Measurements from ENCODE around the gene ATP5F1D. TPM values are rescaled to one million over a fixed set of nuclear protein-coding genes. Genes with fewer than 3 reads are reported as not detected.

Gene ATP5F1D
- total and polyA plus RNA-seq, 9 donors: 1.3 to 218 (median 138) TPM

GRCh38 chr19:1267477-1268225, 26.1 kb downstream of the ATP5F1D start:
- DNase-seq: peak in 4 of 5 donors; percentile 67 to 71 (median 68)
- intact Hi-C loops (cut with DNase I): loop anchor here in 2 of 4 donors (1.0 to 2.0 kb wide), 2 partner anchors 23 kb away; no protein-coding TSS in a partner anchor
- 27 to 44% (median 30%) methylated on average over 32 to 35 of the region's 35 CpGs for WGBS, 3 donors
- H3K36me3 ChIP-seq: no peaks in the 10 kb centered on the region
- H3K27ac ChIP-seq: peak overlapping the region in 1 of 2 donors; percentile 38
- H3K4me3 ChIP-seq: peak overlapping the region; percentile 49
- no peaks in the 10 kb centered on the region for H3K9me3 ChIP-seq
- peaks cover 33% of the 10 kb centered on the region for H3K4me1 ChIP-seq (ENCODE audit: insufficient read depth)
- H3K27me3 ChIP-seq: no peaks in the 10 kb centered on the region
- TF ChIP-seq, protein P1, sequence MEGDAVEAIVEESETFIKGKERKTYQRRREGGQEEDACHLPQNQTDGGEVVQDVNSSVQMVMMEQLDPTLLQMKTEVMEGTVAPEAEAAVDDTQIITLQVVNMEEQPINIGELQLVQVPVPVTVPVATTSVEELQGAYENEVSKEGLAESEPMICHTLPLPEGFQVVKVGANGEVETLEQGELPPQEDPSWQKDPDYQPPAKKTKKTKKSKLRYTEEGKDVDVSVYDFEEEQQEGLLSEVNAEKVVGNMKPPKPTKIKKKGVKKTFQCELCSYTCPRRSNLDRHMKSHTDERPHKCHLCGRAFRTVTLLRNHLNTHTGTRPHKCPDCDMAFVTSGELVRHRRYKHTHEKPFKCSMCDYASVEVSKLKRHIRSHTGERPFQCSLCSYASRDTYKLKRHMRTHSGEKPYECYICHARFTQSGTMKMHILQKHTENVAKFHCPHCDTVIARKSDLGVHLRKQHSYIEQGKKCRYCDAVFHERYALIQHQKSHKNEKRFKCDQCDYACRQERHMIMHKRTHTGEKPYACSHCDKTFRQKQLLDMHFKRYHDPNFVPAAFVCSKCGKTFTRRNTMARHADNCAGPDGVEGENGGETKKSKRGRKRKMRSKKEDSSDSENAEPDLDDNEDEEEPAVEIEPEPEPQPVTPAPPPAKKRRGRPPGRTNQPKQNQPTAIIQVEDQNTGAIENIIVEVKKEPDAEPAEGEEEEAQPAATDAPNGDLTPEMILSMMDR (IDR thresholded peaks at IDR 0.05): no peak
- no peak for TF ChIP-seq POLR2A (IDR thresholded peaks at IDR 0.05)
- no peak for TF ChIP-seq EP300 (IDR thresholded peaks at IDR 0.05)

DNA sequence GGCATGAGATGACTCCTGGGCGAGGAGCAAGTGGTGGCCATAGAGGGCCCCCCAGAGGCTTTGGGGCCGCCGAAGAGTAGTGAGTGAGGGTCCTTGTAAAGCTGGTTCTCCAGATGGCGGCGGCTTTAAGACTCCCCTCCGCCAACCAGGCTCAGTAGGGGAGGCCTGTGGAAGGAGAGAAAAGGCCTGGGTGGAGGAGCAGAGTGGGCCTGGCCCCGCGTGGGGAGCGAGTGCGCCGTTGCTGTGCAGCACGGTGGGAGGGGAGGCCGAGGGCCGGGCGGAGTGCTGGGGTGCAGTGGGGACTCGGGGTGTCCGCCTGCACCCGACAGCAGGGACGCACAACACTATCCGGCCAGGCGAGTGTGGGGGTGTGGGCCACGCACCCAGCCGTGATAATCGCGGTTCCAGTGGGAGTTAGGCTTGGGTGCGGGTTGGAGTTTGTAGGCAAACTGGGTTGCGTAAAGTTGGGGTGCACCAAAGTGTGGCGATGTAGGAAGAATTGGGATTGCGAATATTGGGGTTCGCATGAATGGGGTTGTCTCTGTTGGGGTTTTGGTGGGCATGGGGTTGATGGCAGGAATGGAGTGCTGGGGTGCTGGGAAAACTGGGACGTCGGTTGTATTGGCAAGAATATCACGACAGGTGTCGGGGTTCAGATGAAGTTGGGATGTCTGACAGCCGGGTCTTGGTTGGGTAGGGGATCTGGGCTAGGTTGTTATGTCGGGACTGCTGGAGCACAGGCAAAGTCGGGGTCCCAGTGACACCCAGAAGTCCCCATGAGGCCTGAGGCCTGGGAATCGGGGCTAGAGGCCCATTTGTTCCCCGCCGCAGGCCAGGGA, 26.9 kb downstream of the ATP5F1D start:
- WGBS, 3 donors: 50 to 51% (median 50%) methylated on average over 40 of the region's 40 CpGs
- H3K4me3 ChIP-seq: peak overlapping the region; percentile 3
- no peaks in the 10 kb centered on the region for H3K9me3 ChIP-seq
- H3K27me3 ChIP-seq: no peaks in the 10 kb centered on the region
- H3K4me1 ChIP-seq (ENCODE audit: insufficient read depth): peaks cover 35% of the 10 kb centered on the region
- H3K27ac ChIP-seq: peak overlapping the region; percentile 38 to 63
- intact Hi-C loops (cut with DNase I): no loop called here
- H3K36me3 ChIP-seq: no peaks in the 10 kb centered on the region
- DNase-seq: peak in 1 of 5 donors; percentile 66
- TF ChIP-seq, protein P1 (IDR thresholded peaks at IDR 0.05): no peak

GRCh38 chr19:1269065-1269477, 27.5 kb downstream of the ATP5F1D start, which contains the start of gene CIRBP:
TSS of gene CIRBP (plus strand) at chr19:1269332. CDS start at chr19:1270934, 1,602 bp downstream.
- Histone ChIP-seq H3K9me3 (no peaks in the 10 kb centered on the region), H3K4me3 (peak within 1 kb of the TSS; percentile 74), H3K36me3 (no peaks in the 10 kb centered on the region), H3K27ac (peak within 1 kb of the TSS; percentile 92 to 100), H3K4me1 (ENCODE audit: insufficient read depth) (peaks cover 38% of the 10 kb centered on the region), H3K27me3 (no peaks in the 10 kb centered on the region)
- WGBS, 3 donors: 0% methylated on average over 21 to 50 of the region's 50 CpGs
- peak; percentile 100 for DNase-seq
- intact Hi-C loops (cut with DNase I): no loop called here
- TF ChIP-seq EP300 (IDR thresholded peaks at IDR 0.05): no peak
- TF ChIP-seq, protein P1 (IDR thresholded peaks at IDR 0.05): no peak
- peak; percentile 100 for TF ChIP-seq POLR2A (IDR thresholded peaks at IDR 0.05)

DNA sequence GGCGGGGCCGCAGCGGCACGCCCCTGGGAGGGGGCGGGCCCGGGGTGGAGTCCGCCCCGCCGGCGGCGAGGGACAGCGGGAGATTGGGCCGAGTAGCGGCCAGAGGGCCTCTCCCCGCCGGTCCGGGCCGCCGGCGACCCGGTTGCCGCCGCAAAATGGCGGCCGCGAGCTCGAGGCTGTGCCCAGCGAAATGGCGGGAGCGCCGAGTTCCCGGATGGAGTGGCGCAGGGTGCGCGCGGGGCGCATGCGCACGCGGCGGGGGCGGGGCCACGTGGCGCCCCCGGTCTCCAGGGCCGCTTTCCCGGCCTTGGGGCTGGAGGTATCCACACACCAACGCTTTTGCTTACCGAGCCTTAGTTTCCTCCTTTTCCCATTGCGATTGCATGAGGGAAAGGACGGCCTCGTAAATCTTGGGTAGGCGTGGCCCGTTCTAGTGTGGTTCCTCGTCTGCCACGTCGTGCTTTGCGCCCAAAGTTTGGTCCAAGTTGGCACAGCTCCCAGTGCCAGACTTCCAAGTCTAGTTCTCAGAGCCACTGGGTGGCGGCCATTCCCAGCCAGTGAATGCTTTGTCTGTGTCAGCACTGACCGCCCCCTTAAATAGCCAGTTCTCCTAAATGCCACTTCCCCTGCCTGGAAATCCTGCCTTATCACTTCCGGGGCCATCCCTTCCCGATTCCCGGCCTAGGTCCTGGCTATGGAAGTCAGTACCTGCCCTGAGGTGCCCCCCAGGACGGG, 28.1 kb downstream of the ATP5F1D start:
- Histone ChIP-seq H3K36me3 (no peaks in the 10 kb centered on the region), H3K4me1 (ENCODE audit: insufficient read depth) (peaks cover 39% of the 10 kb centered on the region), H3K9me3 (no peaks in the 10 kb centered on the region), H3K27me3 (no peaks in the 10 kb centered on the region), H3K4me3 (peak overlapping the region; percentile 74), H3K27ac (peak overlapping the region; percentile 92 to 100)
- peak; percentile 89 to 94 (median 92) for DNase-seq
- WGBS, 3 donors: 0 to 1% (median 1%) methylated on average over 37 to 64 of the region's 64 CpGs
- intact Hi-C loops (cut with DNase I): loop anchor here in 1 of 4 donors (10.0 kb wide), 1 partner anchor 115 kb away; the partner anchor contains the start of gene NDUFS7
- TF ChIP-seq EP300 (IDR thresholded peaks at IDR 0.05): peak; percentile 39
- TF ChIP-seq, protein P1 (IDR thresholded peaks at IDR 0.05): peak in 1 of 3 donors; percentile 19
- TF ChIP-seq POLR2A (IDR thresholded peaks at IDR 0.05): peak; percentile 43
